DOHH2 (cell line): ENCODE results near the gene LRPPRC.

ENCODE experiments used
- CTCF ChIP-seq: fragments of 200-600 bp; sonication (generic); IDR thresholded peaks from one replicate; pipeline ENCODE4 v1.5.1; 2014; ENCODE audit warnings: antibody characterized with exemption, mild to moderate bottlenecking, low read depth, low read length; ENCODE audit not compliant: poor library complexity, severe bottlenecking
- EZH2phosphoT487 ChIP-seq: fragments of 200-600 bp; sonication (generic); IDR thresholded peaks from 2 replicates; pipeline ENCODE4 v1.6.1; 2017; ENCODE audit warnings: borderline replicate concordance, mild to moderate bottlenecking, antibody characterized with exemption, low read length, moderate library complexity, mixed read lengths

- TF ChIP-seq CTCF: no peak
- no peak for TF ChIP-seq EZH2phosphoT487
Observed at GRCh38 chr2:43880471-43880870, 115.3 kb downstream of the LRPPRC start.
